Heart right ventricle (tissue), 16 donors: ENCODE data around the gene DUSP1. TPM values are rescaled to one million over a fixed set of nuclear protein-coding genes. Genes with fewer than 3 reads are reported as not detected.
"Not testable (repeated sequence)": the region's sequence is repeated elsewhere in the genome, so short reads cannot be mapped to it uniquely, and the experiment has no call there.

ENCODE experiments used
- ATAC-seq, 8 donors: fragments of 200-7000 bp; cut with Tn5 transposase; one replicate each; pipeline ENCODE4 v1.9.1; 2020; ENCODE audit warnings: mild to moderate bottlenecking in 8 of 8, moderate library complexity in 8 of 8, moderate number of reproducible peaks in 1 of 8
- DNase-seq, 2 donors: peaks; one replicate each; pipeline ENCODE4 v3.0.0-alpha.2; 2020
- H3K27ac ChIP-seq, 10 donors: fragments of 200-600 bp; sonication (generic) in 2 of 10; one replicate each; pipeline versions ENCODE4 v1.5.0 to v1.8.0; 2020 to 2022; ENCODE audit warnings: mild to moderate bottlenecking in 3 of 10
- H3K27me3 ChIP-seq, 7 donors: fragments of 200-600 bp; one replicate each; pipeline ENCODE4 v1.8.0; 2021 to 2022; ENCODE audit warnings: mild to moderate bottlenecking in 2 of 7
- H3K36me3 ChIP-seq, 9 donors: fragments of 200-600 bp; sonication (generic) in 1 of 9; one replicate each; pipeline versions ENCODE4 v1.5.0 to v1.8.0; 2020 to 2022; ENCODE audit warnings: mild to moderate bottlenecking in 2 of 9
- H3K4me1 ChIP-seq, 9 donors: fragments of 200-600 bp; sonication (generic) in 1 of 9; one replicate each; pipeline versions ENCODE4 v1.5.0 to v1.8.0; 2020 to 2022; ENCODE audit warnings: mild to moderate bottlenecking in 4 of 9
- H3K4me3 ChIP-seq, 10 donors: fragments of 200-600 bp; sonication (generic) in 2 of 10; one replicate each; pipeline versions ENCODE4 v1.5.0 to v1.8.0; 2020 to 2022; ENCODE audit warnings: mild to moderate bottlenecking in 7 of 10, moderate library complexity in 2 of 10
- H3K9me3 ChIP-seq, 11 donors: fragments of 200-600 bp in 10 of 11; sonication (generic) in 2 of 11; one replicate each; pipeline versions ENCODE4 v1.5.0 to v1.8.0; 2013 to 2022; ENCODE audit warnings: mild to moderate bottlenecking in 2 of 11, control low read depth in 1 of 11, moderate library complexity in 1 of 11
- CTCF ChIP-seq, 9 donors: fragments of 200-600 bp; sonication (generic) in 2 of 9; IDR thresholded peaks; one replicate each; pipeline versions ENCODE4 v1.5.0 to v1.8.0; 2021 to 2022; ENCODE audit warnings: antibody characterized with exemption in 9 of 9, mild to moderate bottlenecking in 5 of 9, moderate library complexity in 1 of 9
- WGBS, 2 donors: extraction: QIAGEN DNeasy Blood & Tissue Kit; methylation state at CpG; one replicate each; pipeline ENCODE4 v1.1.7; 2013; ENCODE audit warnings: inconsistent platforms in 1 of 2; 5-methylcytosine and 5-hydroxymethylcytosine counted together
- intact Hi-C, 10 donors: fragments of 100-400 bp; cut with DNase I; formaldehyde crosslinking; loops; one replicate each; pipeline versions ENCODE4 v1.11.1 to v1.14.2; 2022
- polyA plus RNA-seq, 2 donors: library from polyadenylated mRNA; stranded (reverse); fragments of 200-250 nt; gene quantifications; one replicate each; pipeline ENCODE4 v1.2.3, GENCODE V29; 2013
- total RNA-seq, 10 donors: library from RNA; stranded (reverse); fragmentation: NEBNext Ultra II Directional in 3 of 10; extraction: Animal tissue kit (Norgen Biotek cat#: 25700) in 3 of 10; gene quantifications; one replicate each; pipeline versions ENCODE4 v1.2.1 to v1.2.4, GENCODE V29; 2021 to 2023
- donor health status: Arrhythmogenic right ventricular cardiomyopathy.
- donor health status: ischemic (EF 13 %, LVEDD 7.1; RV severe dilation, severe dysfunction).
- donor health status: healthy with polysubstance abuse.
- donor health status: DM: no; HTN: yes; CAD: no.
- donor health status: DM: no; HTN: no; CAD: no.
- donor health status: ischemic (EF 25% LVEDD 6.9; RV normal size, moderate dysfunction).
- donor health status: ischemic (EF 25% LVEDD 5.7; RV mildly dilated, moderate dysfunction).
- donor health status: healthy.
- donor health status: DM: yes; HTN: yes; CAD: no.
- donor health status: Ischemic cardiomyopathy.
- donor health status: ischemic (EF 35%, LVEDD 5.7; RV mildly dilated, moderate dysfunction).
- donor health status: nonischemic (EF 11% LVEDD 7.7; RV severe dilation, severe dysfunction).
- donor health status: DM: yes; HTN: yes; CAD: no.
- donor health status: PGD.
- donor health status: ischemic (EF 29% LVEDD 5.4; RV normal size, mild dysfunction).
- donor health status: nonischemic (EF 23%, LVEDD 6.1; RV moderate dilation, normal function).

Gene DUSP1
- total and polyA plus RNA-seq, 12 donors: 33.3 to 215 (median 125) TPM

- Histone ChIP-seq H3K27ac (no peak overlapping the region), H3K27me3 (no peaks in the 10 kb centered on the region), H3K9me3 (no peaks in the 10 kb centered on the region), H3K36me3 (no peaks in the 10 kb centered on the region), H3K4me1 (peaks cover 10 to 38% (median 24%) of the 10 kb centered on the region in 9 donors), H3K4me3 (no peak overlapping the region)
- DNase-seq: no peak
- WGBS, 2 donors: 89 to 90% methylated on average over 7 of the region's 7 CpGs
- no peak for ATAC-seq
- intact Hi-C loops: no loop called here
- TF ChIP-seq CTCF (IDR thresholded peaks at IDR 0.05): no peak
Observed at GRCh38 chr5:172785429-172786088, 14.6 kb upstream of the DUSP1 start.

DNA sequence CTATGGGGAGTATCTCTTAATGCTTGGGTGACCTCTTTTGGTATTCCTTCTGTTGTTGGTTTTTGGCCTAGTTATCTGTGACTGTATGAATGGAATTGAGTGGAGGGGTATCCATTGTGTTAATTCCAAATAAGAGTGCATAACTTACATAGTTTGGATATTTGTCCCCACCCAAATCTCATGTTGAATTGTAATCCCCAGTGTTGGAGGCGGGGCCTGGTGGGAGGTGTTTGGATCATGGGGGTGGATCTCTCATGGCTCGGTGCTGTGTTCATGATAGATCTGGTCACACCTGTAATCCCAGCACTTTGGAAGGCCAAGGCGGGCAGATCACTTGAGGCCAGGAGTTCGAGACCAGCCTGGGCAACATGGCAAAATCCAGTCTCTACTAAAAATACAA, 13.2 kb upstream of the DUSP1 start:
- ATAC-seq: not testable (repeated sequence)

GRCh38 chr5:172783319-172783718, 12.3 kb upstream of the DUSP1 start:
- intact Hi-C loops: loop anchor here in 1 of 10 donors (5.0 kb wide), 1 partner anchor 54 kb away; no protein-coding TSS in a partner anchor
- DNase-seq, H3K27ac ChIP-seq, H3K9me3 ChIP-seq, H3K4me3 ChIP-seq, H3K27me3 ChIP-seq, H3K36me3 ChIP-seq, ATAC-seq: not testable (repeated sequence)
- H3K4me1 ChIP-seq: peaks cover 0 to 24% (median 4%) of the 10 kb centered on the region in 9 donors
- WGBS, 2 donors: 97% methylated on average over 5 of the region's 5 CpGs

More for the DNA sequence above, 13.2 kb upstream of the DUSP1 start:
- peaks cover under 1 to 24% (median 12%) of the 10 kb centered on the region in 9 donors for H3K4me1 ChIP-seq
- not testable (repeated sequence) for DNase-seq, H3K27ac ChIP-seq, H3K27me3 ChIP-seq, H3K36me3 ChIP-seq, H3K4me3 ChIP-seq, H3K9me3 ChIP-seq
- 98 to 99% methylated on average over 4 of the region's 4 CpGs for WGBS, 2 donors
- intact Hi-C loops: loop anchor here in 1 of 10 donors (5.0 kb wide), 1 partner anchor 53 kb away; no protein-coding TSS in a partner anchor

DNA sequence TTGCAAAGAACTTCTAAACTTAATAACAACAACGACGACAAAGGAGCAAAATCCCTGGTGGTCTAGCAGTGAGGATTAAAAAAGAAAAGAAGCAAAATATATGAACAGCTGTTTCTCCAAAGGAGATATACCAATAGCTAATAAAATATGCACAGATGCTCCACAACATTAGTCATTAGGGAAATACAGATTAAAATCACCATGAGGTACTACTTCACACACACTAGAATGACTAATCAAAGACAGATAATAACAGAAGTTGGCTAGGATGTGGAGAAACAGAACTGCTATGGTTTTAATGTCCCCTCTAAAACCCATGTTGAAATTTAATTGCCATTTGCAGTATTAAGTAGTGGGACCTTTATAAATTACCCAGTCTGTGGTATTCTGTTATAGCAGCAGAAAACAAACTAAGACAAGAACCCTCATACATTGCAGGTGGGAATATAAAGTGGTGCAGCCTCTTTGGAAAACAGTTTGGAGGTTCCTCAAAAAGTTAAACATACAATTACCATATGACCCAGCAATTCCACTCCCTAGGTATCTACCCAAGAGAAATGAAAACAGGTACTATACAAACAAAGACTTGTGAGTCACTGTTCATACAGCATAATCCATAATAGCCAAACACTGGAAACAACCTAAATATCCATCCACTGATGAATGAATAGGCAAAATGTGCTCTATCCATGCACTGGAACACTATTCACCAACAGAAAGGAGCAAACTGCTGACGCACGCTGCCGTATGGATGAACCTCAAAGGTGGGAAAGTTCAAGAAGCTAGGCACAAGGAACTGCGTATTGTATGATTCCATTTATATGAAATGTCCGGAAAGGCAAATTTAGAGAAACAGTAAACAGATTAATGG, 11.4 kb upstream of the DUSP1 start:
- WGBS, 2 donors: 95 to 97% methylated on average over 7 of the region's 7 CpGs

More for the DNA sequence above, 11.4 kb upstream of the DUSP1 start:
- Histone ChIP-seq H3K27ac (no peak overlapping the region), H3K27me3 (no peaks in the 10 kb centered on the region), H3K4me1 (peaks cover 0 to 28% (median 2%) of the 10 kb centered on the region in 9 donors), H3K36me3 (no peaks in the 10 kb centered on the region), H3K4me3 (no peak overlapping the region), H3K9me3 (no peaks in the 10 kb centered on the region)
- intact Hi-C loops: loop anchor here in 1 of 10 donors (5.0 kb wide), 1 partner anchor 55 kb away; no protein-coding TSS in a partner anchor
- no peak for ATAC-seq
- no peak for DNase-seq
- TF ChIP-seq CTCF (IDR thresholded peaks at IDR 0.05): no peak
